ENCODE measurements around the gene TNFAIP8L2. TPM values are rescaled to one million over a fixed set of nuclear protein-coding genes. Genes with fewer than 3 reads are reported as not detected.

Gene TNFAIP8L2
- total RNA-seq, 1 donor from 2014 or later: 10.3 TPM

- intact Hi-C loops (cut with DNase I): no loop called here
- Histone ChIP-seq H3K4me3 (no peak overlapping the region), H3K9me3 (no peaks in the 10 kb centered on the region), H3K36me3 (no peaks in the 10 kb centered on the region), H3K27me3 (no peaks in the 10 kb centered on the region), H3K27ac (no peak overlapping the region), H3K4me1 (peaks cover 24% of the 10 kb centered on the region)
- ATAC-seq (no peak), DNase-seq (no peak)
- TF ChIP-seq CTCF (IDR thresholded peaks at IDR 0.05): no peak
Measured at GRCh38 chr1:151143057-151143435, 13.4 kb upstream of the TNFAIP8L2 start.

GRCh38 chr1:151143986-151144385, 12.5 kb upstream of the TNFAIP8L2 start:
- intact Hi-C loops (cut with DNase I): no loop called here

GRCh38 chr1:151144474-151145303, 11.8 kb upstream of the TNFAIP8L2 start:
- H3K4me3 ChIP-seq: peak overlapping the region; percentile 65
- ATAC-seq (peak; percentile 45), DNase-seq (no peak)
- H3K27ac ChIP-seq: no peak overlapping the region
- intact Hi-C loops (cut with DNase I): no loop called here
- H3K9me3 ChIP-seq: no peaks in the 10 kb centered on the region
- no peak for TF ChIP-seq CTCF (IDR thresholded peaks at IDR 0.05)
- H3K4me1 ChIP-seq: peaks cover 24% of the 10 kb centered on the region
- no peaks in the 10 kb centered on the region for H3K36me3 ChIP-seq
- H3K27me3 ChIP-seq: no peaks in the 10 kb centered on the region

More at GRCh38 chr1:151143986-151144385, 12.5 kb upstream of the TNFAIP8L2 start:
- no peak for TF ChIP-seq CTCF (IDR thresholded peaks at IDR 0.05)
- no peaks in the 10 kb centered on the region for H3K27me3 ChIP-seq
- ATAC-seq (no peak), DNase-seq (no peak)
- no peak overlapping the region for H3K27ac ChIP-seq
- peaks cover 24% of the 10 kb centered on the region for H3K4me1 ChIP-seq
- H3K36me3 ChIP-seq: no peaks in the 10 kb centered on the region
- H3K4me3 ChIP-seq: no peak overlapping the region
- H3K9me3 ChIP-seq: no peaks in the 10 kb centered on the region

GRCh38 chr1:151145304-151146071, 11.0 kb upstream of the TNFAIP8L2 start:
- peak; percentile 17 for ATAC-seq
- intact Hi-C loops (cut with DNase I): no loop called here
- Histone ChIP-seq H3K27ac (peak overlapping the region; percentile 0), H3K36me3 (no peaks in the 10 kb centered on the region), H3K9me3 (no peaks in the 10 kb centered on the region), H3K4me1 (peaks cover 24% of the 10 kb centered on the region), H3K27me3 (no peaks in the 10 kb centered on the region), H3K4me3 (peak overlapping the region; percentile 65)
- TF ChIP-seq CTCF (IDR thresholded peaks at IDR 0.05): no peak
- peak; percentile 67 for DNase-seq

GRCh38 chr1:151146072-151146411, 10.4 kb upstream of the TNFAIP8L2 start:
- peaks cover 24% of the 10 kb centered on the region for H3K4me1 ChIP-seq
- intact Hi-C loops (cut with DNase I): no loop called here
- DNase-seq: no peak
- H3K4me3 ChIP-seq: peak overlapping the region; percentile 65
- peak; percentile 1 for ATAC-seq
- H3K36me3 ChIP-seq: no peaks in the 10 kb centered on the region
- TF ChIP-seq CTCF (IDR thresholded peaks at IDR 0.05): no peak
- H3K27me3 ChIP-seq: no peaks in the 10 kb centered on the region
- H3K9me3 ChIP-seq: no peaks in the 10 kb centered on the region
- peak overlapping the region; percentile 0 for H3K27ac ChIP-seq

Measured in upper lobe of right lung (tissue), 1 donor.